Hepatocyte (in vitro differentiated cells): Measurements from ENCODE around the gene GTF2F2. TPM values are rescaled to one million over a fixed set of nuclear protein-coding genes. Genes with fewer than 3 reads are reported as not detected.

Experiments
- DNase-seq: peaks from one replicate; pipeline ENCODE4 v3.0.0-alpha.2; 2016; ENCODE audit warnings: low spot score
- H2AFZ ChIP-seq: fragments of 200-600 bp; sonication (generic); 2 replicates; pipeline ENCODE4 v1.6.0; 2016; ENCODE audit warnings: antibody characterized with exemption, mild to moderate bottlenecking
- H3K27ac ChIP-seq: fragments of 200-600 bp; sonication (generic); 2 replicates; pipeline ENCODE4 v1.5.1; 2016; ENCODE audit warnings: mild to moderate bottlenecking
- H3K27me3 ChIP-seq: fragments of 200-600 bp; sonication (generic); 2 replicates; pipeline ENCODE4 v1.6.1; 2016
- H3K36me3 ChIP-seq: fragments of 200-600 bp; sonication (generic); replicated peaks from 2 replicates; pipeline ENCODE4 v1.5.1; 2016; ENCODE audit warnings: low read depth; ENCODE audit not compliant: insufficient read depth
- H3K4me1 ChIP-seq: fragments of 200-600 bp; sonication (generic); 2 replicates; pipeline ENCODE4 v1.5.1; 2016; ENCODE audit warnings: mild to moderate bottlenecking, moderate library complexity; ENCODE audit not compliant: insufficient read depth
- H3K4me2 ChIP-seq: fragments of 200-600 bp; sonication (generic); 2 replicates; pipeline ENCODE4 v1.6.0; 2016
- H3K4me3 ChIP-seq: fragments of 200-600 bp; sonication (generic); 2 replicates; pipeline ENCODE4 v1.5.1; 2016; ENCODE audit warnings: mild to moderate bottlenecking
- H3K79me2 ChIP-seq: fragments of 200-600 bp; sonication (generic); 2 replicates; pipeline ENCODE4 v1.6.0; 2017; ENCODE audit warnings: mild to moderate bottlenecking
- H3K9me2 ChIP-seq: fragments of 200-600 bp; sonication (generic); replicated peaks from 2 replicates; pipeline ENCODE4 v1.6.0; 2017; ENCODE audit warnings: mild to moderate bottlenecking; ENCODE audit not compliant: insufficient read depth
- H3K9me3 ChIP-seq: fragments of 200-600 bp; sonication (generic); 2 replicates; pipeline ENCODE4 v1.5.1; 2016; ENCODE audit warnings: low read depth, mild to moderate bottlenecking
- H4K20me1 ChIP-seq: fragments of 200-600 bp; sonication (generic); 2 replicates; pipeline ENCODE4 v1.6.0; 2016; ENCODE audit warnings: mild to moderate bottlenecking; ENCODE audit not compliant: insufficient read depth, poor library complexity, severe bottlenecking
- EZH2 ChIP-seq: fragments of 200-600 bp; sonication (generic); IDR thresholded peaks from 2 replicates; pipeline ENCODE4 v1.6.1; 2016; ENCODE audit warnings: antibody characterized with exemption, mild to moderate bottlenecking, borderline replicate concordance
- EZH2phosphoT487 ChIP-seq: fragments of 200-600 bp; sonication (generic); IDR thresholded peaks from one replicate; pipeline ENCODE4 v1.6.1; 2018; ENCODE audit warnings: antibody characterized with exemption, mild to moderate bottlenecking, low read depth, moderate library complexity; ENCODE audit not compliant: unreplicated experiment, severe bottlenecking
- WGBS: methylation state at CpG from one replicate; pipeline ENCODE4 v1.1.6; 2016; ENCODE audit warnings: low lambda C conversion rate; ENCODE audit errors: missing lambda C conversion rate; 5-methylcytosine and 5-hydroxymethylcytosine counted together
- polyA plus RNA-seq: library from polyadenylated mRNA; unstranded; fragments of >200 nt; fragmentation: Nextera tagmentation; extraction: Ambion mirVana; gene quantifications from 2 replicates; pipeline ENCODE4 v1.2.1, GENCODE V29; 2016
- total RNA-seq: library from RNA; depleted of rRNA; stranded (reverse); fragments of >200 nt; gene quantifications from 2 replicates; pipeline ENCODE4 v1.2.3, GENCODE V29; 2014
- TF ChIP-seq, protein P1 (sequence below): fragments of 200-600 bp; sonication (generic); IDR thresholded peaks from 2 replicates; pipeline ENCODE4 v1.5.1; 2016; ENCODE audit warnings: antibody characterized with exemption, mild to moderate bottlenecking; ENCODE audit not compliant: poor library complexity

The GTF2F2 gene
- total and polyA plus RNA-seq, 2 experiments from 2014 or later: 25.7 to 26.7 TPM

DNA sequence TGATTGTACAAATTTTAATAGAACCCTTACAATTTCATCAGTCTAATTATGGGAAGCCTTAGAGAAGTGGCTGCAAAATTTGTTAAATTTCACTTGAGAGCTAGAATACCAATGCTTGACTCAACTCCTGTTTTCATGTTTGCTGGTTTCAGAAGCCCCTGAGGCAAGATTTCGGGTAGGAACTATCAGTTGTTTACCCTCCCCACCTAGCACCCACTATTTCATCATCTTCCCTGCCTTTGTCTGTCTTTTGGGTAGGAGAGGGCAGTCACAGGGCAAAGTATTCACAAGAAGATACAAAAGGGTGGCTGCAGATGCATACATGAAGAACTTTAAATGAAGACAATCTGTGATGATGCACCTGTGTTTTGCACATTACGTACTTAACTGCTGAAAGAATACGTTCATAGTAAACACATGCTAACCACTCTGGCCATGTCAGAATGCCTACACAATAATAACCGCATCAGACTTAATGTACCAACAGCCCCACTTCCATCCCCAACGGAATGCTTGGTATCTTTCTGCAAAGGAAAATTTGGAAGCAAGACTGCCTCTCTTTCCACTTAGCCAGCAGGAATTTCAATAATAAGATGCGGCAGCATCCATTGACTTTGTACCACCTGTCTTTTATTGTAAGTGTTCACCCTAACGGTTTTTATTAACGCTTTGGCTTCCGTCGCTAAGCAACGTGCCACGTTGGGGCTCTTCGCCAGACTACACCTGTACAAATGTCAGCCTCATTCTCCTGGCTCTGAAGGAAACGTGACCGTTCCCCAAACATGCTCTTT is 190.2 kb downstream of the GTF2F2 start:
- Histone ChIP-seq H3K36me3 (no peaks in the 10 kb centered on the region), H3K4me2 (peak overlapping the region; percentile 89), H2AFZ (no peak overlapping the region), H3K4me1 (no peaks in the 10 kb centered on the region), H3K27ac (no peak overlapping the region), H3K79me2 (no peaks in the 10 kb centered on the region), H3K9me2 (no peaks in the 10 kb centered on the region), H3K4me3 (no peak overlapping the region), H3K9me3 (no peaks in the 10 kb centered on the region), H3K27me3 (no peaks in the 10 kb centered on the region), H4K20me1 (no peaks in the 10 kb centered on the region)
- no peak for DNase-seq
- TF ChIP-seq EZH2: no peak
- TF ChIP-seq EZH2phosphoT487: no peak
- TF ChIP-seq, protein P1, sequence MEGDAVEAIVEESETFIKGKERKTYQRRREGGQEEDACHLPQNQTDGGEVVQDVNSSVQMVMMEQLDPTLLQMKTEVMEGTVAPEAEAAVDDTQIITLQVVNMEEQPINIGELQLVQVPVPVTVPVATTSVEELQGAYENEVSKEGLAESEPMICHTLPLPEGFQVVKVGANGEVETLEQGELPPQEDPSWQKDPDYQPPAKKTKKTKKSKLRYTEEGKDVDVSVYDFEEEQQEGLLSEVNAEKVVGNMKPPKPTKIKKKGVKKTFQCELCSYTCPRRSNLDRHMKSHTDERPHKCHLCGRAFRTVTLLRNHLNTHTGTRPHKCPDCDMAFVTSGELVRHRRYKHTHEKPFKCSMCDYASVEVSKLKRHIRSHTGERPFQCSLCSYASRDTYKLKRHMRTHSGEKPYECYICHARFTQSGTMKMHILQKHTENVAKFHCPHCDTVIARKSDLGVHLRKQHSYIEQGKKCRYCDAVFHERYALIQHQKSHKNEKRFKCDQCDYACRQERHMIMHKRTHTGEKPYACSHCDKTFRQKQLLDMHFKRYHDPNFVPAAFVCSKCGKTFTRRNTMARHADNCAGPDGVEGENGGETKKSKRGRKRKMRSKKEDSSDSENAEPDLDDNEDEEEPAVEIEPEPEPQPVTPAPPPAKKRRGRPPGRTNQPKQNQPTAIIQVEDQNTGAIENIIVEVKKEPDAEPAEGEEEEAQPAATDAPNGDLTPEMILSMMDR: no peak
- 30% methylated on average over 15 of the region's 15 CpGs for WGBS

DNA sequence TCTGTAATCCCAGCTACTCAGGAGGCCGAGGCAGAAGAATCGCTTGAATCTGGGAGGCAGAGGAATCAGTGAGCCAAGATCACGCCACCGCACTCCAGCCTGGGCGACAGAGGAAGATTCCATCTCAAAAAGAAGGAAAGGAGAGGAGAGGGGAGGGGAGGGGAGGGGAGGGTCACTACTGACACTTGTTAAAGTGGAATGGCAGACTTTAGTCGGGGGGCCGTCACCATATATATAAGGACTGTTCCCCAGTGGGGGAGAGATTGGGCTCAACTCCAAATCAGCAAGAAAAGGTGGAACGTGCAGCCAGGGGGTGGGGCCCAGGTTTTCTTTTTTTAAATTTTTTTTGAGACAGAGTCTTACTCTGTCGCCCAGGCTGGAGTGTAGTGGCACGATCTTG is 194.5 kb downstream of the GTF2F2 start:
- H3K27me3 ChIP-seq: no peaks in the 10 kb centered on the region
- H3K4me1 ChIP-seq: peaks cover 5% of the 10 kb centered on the region
- no peak overlapping the region for H3K4me2 ChIP-seq
- WGBS: 88% methylated on average over 8 of the region's 10 CpGs
- H2AFZ ChIP-seq: no peak overlapping the region
- H3K4me3 ChIP-seq: no peak overlapping the region
- no peaks in the 10 kb centered on the region for H3K9me3 ChIP-seq
- no peak for DNase-seq
- H3K9me2 ChIP-seq: no peaks in the 10 kb centered on the region
- no peak for TF ChIP-seq EZH2phosphoT487
- TF ChIP-seq EZH2: no peak
- TF ChIP-seq, protein P1: no peak
- no peak overlapping the region for H3K27ac ChIP-seq
- no peaks in the 10 kb centered on the region for H3K79me2 ChIP-seq
- no peaks in the 10 kb centered on the region for H3K36me3 ChIP-seq
- no peaks in the 10 kb centered on the region for H4K20me1 ChIP-seq

DNA sequence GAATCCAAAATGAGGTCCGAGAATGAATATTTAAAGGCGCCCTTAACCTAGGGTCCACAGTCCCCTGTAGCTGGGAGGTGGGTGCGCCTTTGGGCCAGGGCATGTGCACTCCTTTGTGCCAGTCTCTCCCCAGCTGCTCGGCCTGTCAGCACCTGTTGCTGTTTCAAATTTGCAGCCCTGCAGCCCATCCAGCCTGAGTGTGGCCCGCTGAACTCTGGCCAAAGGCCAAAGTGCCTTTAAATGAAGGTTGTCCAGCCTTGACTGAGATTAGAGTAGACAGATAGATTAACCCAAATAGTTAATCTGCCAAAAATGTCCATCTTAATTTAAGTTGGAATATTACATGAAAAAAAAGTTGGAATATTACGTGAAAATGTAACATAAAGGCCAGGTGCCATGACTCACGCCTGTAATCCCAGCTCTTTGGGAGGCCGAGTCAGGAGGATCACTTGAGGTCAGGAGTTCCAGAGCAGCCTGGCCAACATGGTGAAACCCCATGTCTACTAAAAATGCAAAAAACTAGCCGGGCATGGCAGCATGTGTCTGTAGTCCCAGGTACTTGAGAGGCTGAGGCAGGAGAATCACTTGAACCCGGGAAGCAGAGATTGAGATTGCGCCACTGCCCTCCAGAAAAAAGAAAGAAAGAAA is 195.3 kb downstream of the GTF2F2 start:
- H3K36me3 ChIP-seq: no peaks in the 10 kb centered on the region
- no peak for DNase-seq
- H3K4me3 ChIP-seq: no peak overlapping the region
- TF ChIP-seq EZH2phosphoT487: no peak
- no peak for TF ChIP-seq EZH2
- TF ChIP-seq, protein P1: no peak
- no peaks in the 10 kb centered on the region for H3K9me2 ChIP-seq
- peaks cover 5% of the 10 kb centered on the region for H3K4me1 ChIP-seq
- no peak overlapping the region for H2AFZ ChIP-seq
- peak overlapping the region; percentile 40 for H3K27ac ChIP-seq
- H3K4me2 ChIP-seq: peak overlapping the region; percentile 71
- no peaks in the 10 kb centered on the region for H3K79me2 ChIP-seq
- no peaks in the 10 kb centered on the region for H4K20me1 ChIP-seq
- no peaks in the 10 kb centered on the region for H3K27me3 ChIP-seq
- WGBS: 89% methylated on average over 11 of the region's 11 CpGs
- no peaks in the 10 kb centered on the region for H3K9me3 ChIP-seq
